HG03521 (cell line): ENCODE results near the gene STOML2.

Experiments used
- ATAC-seq: cut with Tn5 transposase; IDR thresholded peaks from one replicate; pipeline ENCODE4 v1.9.1; 2021; ENCODE audit warnings: mild to moderate bottlenecking, moderate library complexity; ENCODE audit not compliant: unreplicated experiment

The STOML2 gene

GRCh38 chr9:35107297-35108290 is 4.7 kb upstream of the STOML2 start:
- no peak for ATAC-seq

- ATAC-seq = no peak
These were observed 3.4 kb upstream of the STOML2 start for GRCh38 chr9:35106343-35106730.

- no peak for ATAC-seq
These were observed 2.8 kb upstream of the STOML2 start for GRCh38 chr9:35105571-35106342.

- no peak for ATAC-seq
These were observed 2.2 kb upstream of the STOML2 start for GRCh38 chr9:35105126-35105525.

- no peak for ATAC-seq
These were observed 1.7 kb upstream of the STOML2 start for GRCh38 chr9:35104586-35104985.

GRCh38 chr9:35103660-35104191 is 795 bp upstream of the STOML2 start:
- ATAC-seq = no peak

- no peak for ATAC-seq
These were observed 514 bp downstream of the STOML2 start for GRCh38 chr9:35102465-35102768.

- no peak for ATAC-seq
These were observed 5.4 kb downstream of the STOML2 start for GRCh38 chr9:35097573-35097972.

GRCh38 chr9:35096035-35096849 is 6.7 kb downstream of the STOML2 start, which contains the start of gene PIGO:
PIGO (minus strand) TSS chr9:35096591; CDS start chr9:35095565, 1,026 bp downstream.
- peak; percentile 85 for ATAC-seq

GRCh38 chr9:35091536-35091935 is 11.4 kb downstream of the STOML2 start:
- no peak for ATAC-seq

- ATAC-seq = no peak
These were observed 13.5 kb downstream of the STOML2 start for GRCh38 chr9:35089434-35089833.

- no peak for ATAC-seq
These were observed 17.9 kb downstream of the STOML2 start for GRCh38 chr9:35085078-35085477.

GRCh38 chr9:35079426-35080341 is 23.2 kb downstream of the STOML2 start, which contains the start of gene FANCG:
FANCG (minus strand) TSS chr9:35079942; CDS start chr9:35079524, 418 bp downstream.
- peak; percentile 87 for ATAC-seq

GRCh38 chr9:35079041-35079425 is 23.9 kb downstream of the STOML2 start:
- no peak for ATAC-seq

GRCh38 chr9:35078066-35078465 is 24.9 kb downstream of the STOML2 start:
- ATAC-seq = no peak

GRCh38 chr9:35076848-35077247 is 26.1 kb downstream of the STOML2 start:
- no peak for ATAC-seq

GRCh38 chr9:35075358-35075757 is 27.6 kb downstream of the STOML2 start:
- ATAC-seq = no peak

- ATAC-seq = no peak
These were observed 28.1 kb downstream of the STOML2 start for GRCh38 chr9:35074791-35075190.

- ATAC-seq = no peak
These were observed 28.8 kb downstream of the STOML2 start for GRCh38 chr9:35074141-35074540.

GRCh38 chr9:35073279-35073612 is 29.7 kb downstream of the STOML2 start:
- no peak for ATAC-seq
